ENCODE measurements around the gene SMAD2. TPM values are rescaled to one million over a fixed set of nuclear protein-coding genes. Genes with fewer than 3 reads are reported as not detected.

The SMAD2 gene
- total and polyA plus RNA-seq, 2 of the 8 experiments (the other 6 are each of a cell fraction or from before 2014, with no cell fraction given), result 28.4 to 124 TPM

DNA sequence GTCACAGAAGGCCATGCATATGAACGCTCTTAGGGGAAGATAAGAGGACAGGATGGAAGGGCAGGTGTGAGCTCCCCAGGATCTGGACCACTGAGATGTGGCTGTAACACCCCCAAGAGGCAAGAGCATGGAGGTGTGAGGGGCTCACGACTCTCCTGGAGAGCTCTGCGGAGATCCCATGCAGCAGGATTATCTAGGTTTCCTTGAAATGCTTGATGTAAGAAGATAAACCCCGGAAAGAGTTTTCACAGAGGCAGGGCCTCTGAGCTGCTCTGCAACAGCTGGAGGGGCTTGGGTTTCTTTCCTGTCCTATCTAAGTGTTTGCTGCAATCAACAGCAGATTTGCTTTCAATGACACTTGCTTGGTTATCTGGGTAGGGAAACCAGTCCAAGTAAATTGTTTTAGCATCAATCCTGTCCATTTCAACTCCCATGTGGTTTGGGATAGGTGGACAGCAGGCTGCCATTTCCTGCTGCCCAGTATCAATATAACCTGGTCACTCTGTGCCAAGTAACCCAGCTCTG is 138.9 kb downstream of the SMAD2 start (continued):
- TF ChIP-seq, protein P1, sequence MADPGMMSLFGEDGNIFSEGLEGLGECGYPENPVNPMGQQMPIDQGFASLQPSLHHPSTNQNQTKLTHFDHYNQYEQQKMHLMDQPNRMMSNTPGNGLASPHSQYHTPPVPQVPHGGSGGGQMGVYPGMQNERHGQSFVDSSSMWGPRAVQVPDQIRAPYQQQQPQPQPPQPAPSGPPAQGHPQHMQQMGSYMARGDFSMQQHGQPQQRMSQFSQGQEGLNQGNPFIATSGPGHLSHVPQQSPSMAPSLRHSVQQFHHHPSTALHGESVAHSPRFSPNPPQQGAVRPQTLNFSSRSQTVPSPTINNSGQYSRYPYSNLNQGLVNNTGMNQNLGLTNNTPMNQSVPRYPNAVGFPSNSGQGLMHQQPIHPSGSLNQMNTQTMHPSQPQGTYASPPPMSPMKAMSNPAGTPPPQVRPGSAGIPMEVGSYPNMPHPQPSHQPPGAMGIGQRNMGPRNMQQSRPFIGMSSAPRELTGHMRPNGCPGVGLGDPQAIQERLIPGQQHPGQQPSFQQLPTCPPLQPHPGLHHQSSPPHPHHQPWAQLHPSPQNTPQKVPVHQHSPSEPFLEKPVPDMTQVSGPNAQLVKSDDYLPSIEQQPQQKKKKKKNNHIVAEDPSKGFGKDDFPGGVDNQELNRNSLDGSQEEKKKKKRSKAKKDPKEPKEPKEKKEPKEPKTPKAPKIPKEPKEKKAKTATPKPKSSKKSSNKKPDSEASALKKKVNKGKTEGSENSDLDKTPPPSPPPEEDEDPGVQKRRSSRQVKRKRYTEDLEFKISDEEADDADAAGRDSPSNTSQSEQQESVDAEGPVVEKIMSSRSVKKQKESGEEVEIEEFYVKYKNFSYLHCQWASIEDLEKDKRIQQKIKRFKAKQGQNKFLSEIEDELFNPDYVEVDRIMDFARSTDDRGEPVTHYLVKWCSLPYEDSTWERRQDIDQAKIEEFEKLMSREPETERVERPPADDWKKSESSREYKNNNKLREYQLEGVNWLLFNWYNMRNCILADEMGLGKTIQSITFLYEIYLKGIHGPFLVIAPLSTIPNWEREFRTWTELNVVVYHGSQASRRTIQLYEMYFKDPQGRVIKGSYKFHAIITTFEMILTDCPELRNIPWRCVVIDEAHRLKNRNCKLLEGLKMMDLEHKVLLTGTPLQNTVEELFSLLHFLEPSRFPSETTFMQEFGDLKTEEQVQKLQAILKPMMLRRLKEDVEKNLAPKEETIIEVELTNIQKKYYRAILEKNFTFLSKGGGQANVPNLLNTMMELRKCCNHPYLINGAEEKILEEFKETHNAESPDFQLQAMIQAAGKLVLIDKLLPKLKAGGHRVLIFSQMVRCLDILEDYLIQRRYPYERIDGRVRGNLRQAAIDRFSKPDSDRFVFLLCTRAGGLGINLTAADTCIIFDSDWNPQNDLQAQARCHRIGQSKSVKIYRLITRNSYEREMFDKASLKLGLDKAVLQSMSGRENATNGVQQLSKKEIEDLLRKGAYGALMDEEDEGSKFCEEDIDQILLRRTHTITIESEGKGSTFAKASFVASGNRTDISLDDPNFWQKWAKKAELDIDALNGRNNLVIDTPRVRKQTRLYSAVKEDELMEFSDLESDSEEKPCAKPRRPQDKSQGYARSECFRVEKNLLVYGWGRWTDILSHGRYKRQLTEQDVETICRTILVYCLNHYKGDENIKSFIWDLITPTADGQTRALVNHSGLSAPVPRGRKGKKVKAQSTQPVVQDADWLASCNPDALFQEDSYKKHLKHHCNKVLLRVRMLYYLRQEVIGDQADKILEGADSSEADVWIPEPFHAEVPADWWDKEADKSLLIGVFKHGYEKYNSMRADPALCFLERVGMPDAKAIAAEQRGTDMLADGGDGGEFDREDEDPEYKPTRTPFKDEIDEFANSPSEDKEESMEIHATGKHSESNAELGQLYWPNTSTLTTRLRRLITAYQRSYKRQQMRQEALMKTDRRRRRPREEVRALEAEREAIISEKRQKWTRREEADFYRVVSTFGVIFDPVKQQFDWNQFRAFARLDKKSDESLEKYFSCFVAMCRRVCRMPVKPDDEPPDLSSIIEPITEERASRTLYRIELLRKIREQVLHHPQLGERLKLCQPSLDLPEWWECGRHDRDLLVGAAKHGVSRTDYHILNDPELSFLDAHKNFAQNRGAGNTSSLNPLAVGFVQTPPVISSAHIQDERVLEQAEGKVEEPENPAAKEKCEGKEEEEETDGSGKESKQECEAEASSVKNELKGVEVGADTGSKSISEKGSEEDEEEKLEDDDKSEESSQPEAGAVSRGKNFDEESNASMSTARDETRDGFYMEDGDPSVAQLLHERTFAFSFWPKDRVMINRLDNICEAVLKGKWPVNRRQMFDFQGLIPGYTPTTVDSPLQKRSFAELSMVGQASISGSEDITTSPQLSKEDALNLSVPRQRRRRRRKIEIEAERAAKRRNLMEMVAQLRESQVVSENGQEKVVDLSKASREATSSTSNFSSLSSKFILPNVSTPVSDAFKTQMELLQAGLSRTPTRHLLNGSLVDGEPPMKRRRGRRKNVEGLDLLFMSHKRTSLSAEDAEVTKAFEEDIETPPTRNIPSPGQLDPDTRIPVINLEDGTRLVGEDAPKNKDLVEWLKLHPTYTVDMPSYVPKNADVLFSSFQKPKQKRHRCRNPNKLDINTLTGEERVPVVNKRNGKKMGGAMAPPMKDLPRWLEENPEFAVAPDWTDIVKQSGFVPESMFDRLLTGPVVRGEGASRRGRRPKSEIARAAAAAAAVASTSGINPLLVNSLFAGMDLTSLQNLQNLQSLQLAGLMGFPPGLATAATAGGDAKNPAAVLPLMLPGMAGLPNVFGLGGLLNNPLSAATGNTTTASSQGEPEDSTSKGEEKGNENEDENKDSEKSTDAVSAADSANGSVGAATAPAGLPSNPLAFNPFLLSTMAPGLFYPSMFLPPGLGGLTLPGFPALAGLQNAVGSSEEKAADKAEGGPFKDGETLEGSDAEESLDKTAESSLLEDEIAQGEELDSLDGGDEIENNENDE (IDR thresholded peaks at IDR 0.05; ENCODE audit: insufficient replicate concordance, low read length), result no peak
- TF ChIP-seq JUN (IDR thresholded peaks at IDR 0.05; ENCODE audit: low read depth, low read length), result no peak
- no peak for TF ChIP-seq SIX5 (IDR thresholded peaks at IDR 0.05; ENCODE audit: low read depth, low read length)
- TF ChIP-seq NANOG (IDR thresholded peaks at IDR 0.05; ENCODE audit: insufficient read depth, low read depth, low read length, poor library complexity, severe bottlenecking), result no peak
- TF ChIP-seq RBBP5 (IDR thresholded peaks at IDR 0.05; ENCODE audit: borderline replicate concordance, low read depth, low read length), result no peak
- no peak for TF ChIP-seq POLR2A (IDR thresholded peaks at IDR 0.05; ENCODE audit: control extremely low read depth in 1 of 2, low read depth in 2 of 2, low read length in 2 of 2)
- TF ChIP-seq SP4 (IDR thresholded peaks at IDR 0.05; ENCODE audit: low read length), result no peak
- no peak for TF ChIP-seq GABPA (IDR thresholded peaks at IDR 0.05; ENCODE audit: borderline replicate concordance, insufficient read depth, low read length)
- TF ChIP-seq, protein P2, sequence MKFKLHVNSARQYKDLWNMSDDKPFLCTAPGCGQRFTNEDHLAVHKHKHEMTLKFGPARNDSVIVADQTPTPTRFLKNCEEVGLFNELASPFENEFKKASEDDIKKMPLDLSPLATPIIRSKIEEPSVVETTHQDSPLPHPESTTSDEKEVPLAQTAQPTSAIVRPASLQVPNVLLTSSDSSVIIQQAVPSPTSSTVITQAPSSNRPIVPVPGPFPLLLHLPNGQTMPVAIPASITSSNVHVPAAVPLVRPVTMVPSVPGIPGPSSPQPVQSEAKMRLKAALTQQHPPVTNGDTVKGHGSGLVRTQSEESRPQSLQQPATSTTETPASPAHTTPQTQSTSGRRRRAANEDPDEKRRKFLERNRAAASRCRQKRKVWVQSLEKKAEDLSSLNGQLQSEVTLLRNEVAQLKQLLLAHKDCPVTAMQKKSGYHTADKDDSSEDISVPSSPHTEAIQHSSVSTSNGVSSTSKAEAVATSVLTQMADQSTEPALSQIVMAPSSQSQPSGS (IDR thresholded peaks at IDR 0.05; ENCODE audit: low read length), result no peak
- TF ChIP-seq YY1 (IDR thresholded peaks at IDR 0.05; ENCODE audit: low read depth, low read length), result no peak
